Thyroid gland (tissue), 4 donors: Measurements from ENCODE around the gene RAPGEF4. TPM values are rescaled to one million over a fixed set of nuclear protein-coding genes. Genes with fewer than 3 reads are reported as not detected.

Experiments used
- DNase-seq, 2 donors: peaks; one replicate each; pipeline ENCODE4 v3.0.0-alpha.2; 2019
- H3K27ac ChIP-seq, 3 donors: fragments of 200-600 bp; sonication (generic); 1 replicate in 2 of 3; 2 replicates in 1 of 3; pipeline ENCODE4 v1.5.1; 2016 to 2019; ENCODE audit warnings: mild to moderate bottlenecking in 1 of 3, moderate library complexity in 1 of 3
- H3K27me3 ChIP-seq: fragments of 200-600 bp; sonication (generic); one replicate; pipeline ENCODE4 v1.5.1; 2019
- H3K36me3 ChIP-seq, 2 donors: fragments of 200-600 bp; sonication (generic); one replicate each; pipeline ENCODE4 v1.5.1; 2016 to 2019
- H3K4me1 ChIP-seq, 2 donors: fragments of 200-600 bp; sonication (generic); one replicate each; pipeline ENCODE4 v1.5.1; 2017 to 2019
- H3K4me3 ChIP-seq, 3 donors: fragments of 200-600 bp; sonication (generic); replicated peaks in 1 of 3; 1 replicate in 2 of 3; 2 replicates in 1 of 3; pipeline ENCODE4 v1.5.1; 2016; ENCODE audit warnings: mild to moderate bottlenecking in 1 of 3
- H3K9me3 ChIP-seq: fragments of 200-600 bp; sonication (generic); one replicate; pipeline ENCODE4 v1.5.1; 2017
- POLR2A ChIP-seq, 2 donors: fragments of 450-650 bp; IDR thresholded peaks; one replicate each; pipeline ENCODE4 v1.6.1; 2017; ENCODE audit warnings: antibody characterized with exemption in 2 of 2, mild to moderate bottlenecking in 2 of 2, moderate library complexity in 1 of 2
- WGBS, 2 donors: methylation state at CpG; one replicate each; pipeline ENCODE4 v1.1.5; 2017; 5-methylcytosine and 5-hydroxymethylcytosine counted together
- intact Hi-C: fragments of 100-400 bp; cut with DNase I; formaldehyde crosslinking; loops from one replicate; pipeline ENCODE4 v1.15.1; 2023
- total RNA-seq, 4 donors: library from RNA; depleted of rRNA; stranded (reverse); fragments of >200 nt; gene quantifications; one replicate each; pipeline ENCODE4 v1.2.3, GENCODE V29; 2016
- TF ChIP-seq, protein P1 (sequence below), 6 experiments: fragments of 200-600 bp in 3 of 6; fragments of 450-650 bp in 3 of 6; sonication (generic) in 3 of 6; IDR thresholded peaks; one replicate each; pipeline ENCODE4 v1.5.1; 2016 to 2019; ENCODE audit warnings: antibody characterized with exemption in 6 of 6, mild to moderate bottlenecking in 2 of 6, inconsistent platforms in 1 of 6, moderate library complexity in 1 of 6

The RAPGEF4 gene
- total RNA-seq, 4 donors from 2014 or later: 7.9 to 19.6 (median 12.1) TPM

DNA sequence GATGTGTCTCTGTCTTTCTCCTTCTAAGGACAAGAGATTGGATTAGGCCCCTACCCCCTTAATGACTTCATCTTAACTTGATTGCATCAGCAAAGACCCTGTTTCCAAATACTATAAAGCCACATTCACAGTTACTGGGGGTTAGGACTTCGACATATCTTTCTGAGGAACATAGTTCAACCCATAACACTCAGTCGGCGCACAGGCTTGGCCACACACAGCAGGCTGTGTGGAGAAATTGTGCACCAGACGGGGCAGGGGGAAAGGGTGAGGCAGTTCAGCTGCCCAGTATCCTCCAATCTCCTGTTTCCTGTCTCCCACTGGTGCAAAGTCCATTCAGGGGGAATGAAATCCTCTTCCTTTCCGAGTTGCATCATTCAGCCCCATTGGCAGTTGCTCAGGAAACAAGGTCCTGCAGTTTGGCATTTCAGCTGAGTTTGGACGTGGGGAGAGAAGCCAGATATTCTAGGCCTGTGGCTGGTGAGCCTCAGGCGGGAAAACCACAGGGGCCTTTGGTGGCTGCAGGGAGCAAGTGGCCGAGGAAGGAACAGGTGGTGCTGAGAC, 9.4 kb upstream of the RAPGEF4 start:
- intact Hi-C loops: no loop called here
- H3K4me1 ChIP-seq: no peaks in the 10 kb centered on the region
- H3K4me3 ChIP-seq: no peak overlapping the region
- H3K27me3 ChIP-seq: no peaks in the 10 kb centered on the region
- no peaks in the 10 kb centered on the region for H3K36me3 ChIP-seq
- H3K9me3 ChIP-seq: no peaks in the 10 kb centered on the region
- no peak overlapping the region for H3K27ac ChIP-seq
- DNase-seq: peak; percentile 2 to 3
- no peak for TF ChIP-seq POLR2A (IDR thresholded peaks at IDR 0.05)
- TF ChIP-seq, protein P1, sequence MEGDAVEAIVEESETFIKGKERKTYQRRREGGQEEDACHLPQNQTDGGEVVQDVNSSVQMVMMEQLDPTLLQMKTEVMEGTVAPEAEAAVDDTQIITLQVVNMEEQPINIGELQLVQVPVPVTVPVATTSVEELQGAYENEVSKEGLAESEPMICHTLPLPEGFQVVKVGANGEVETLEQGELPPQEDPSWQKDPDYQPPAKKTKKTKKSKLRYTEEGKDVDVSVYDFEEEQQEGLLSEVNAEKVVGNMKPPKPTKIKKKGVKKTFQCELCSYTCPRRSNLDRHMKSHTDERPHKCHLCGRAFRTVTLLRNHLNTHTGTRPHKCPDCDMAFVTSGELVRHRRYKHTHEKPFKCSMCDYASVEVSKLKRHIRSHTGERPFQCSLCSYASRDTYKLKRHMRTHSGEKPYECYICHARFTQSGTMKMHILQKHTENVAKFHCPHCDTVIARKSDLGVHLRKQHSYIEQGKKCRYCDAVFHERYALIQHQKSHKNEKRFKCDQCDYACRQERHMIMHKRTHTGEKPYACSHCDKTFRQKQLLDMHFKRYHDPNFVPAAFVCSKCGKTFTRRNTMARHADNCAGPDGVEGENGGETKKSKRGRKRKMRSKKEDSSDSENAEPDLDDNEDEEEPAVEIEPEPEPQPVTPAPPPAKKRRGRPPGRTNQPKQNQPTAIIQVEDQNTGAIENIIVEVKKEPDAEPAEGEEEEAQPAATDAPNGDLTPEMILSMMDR (IDR thresholded peaks at IDR 0.05): no peak
- 77 to 88% methylated on average over 8 of the region's 8 CpGs for WGBS, 2 donors

DNA sequence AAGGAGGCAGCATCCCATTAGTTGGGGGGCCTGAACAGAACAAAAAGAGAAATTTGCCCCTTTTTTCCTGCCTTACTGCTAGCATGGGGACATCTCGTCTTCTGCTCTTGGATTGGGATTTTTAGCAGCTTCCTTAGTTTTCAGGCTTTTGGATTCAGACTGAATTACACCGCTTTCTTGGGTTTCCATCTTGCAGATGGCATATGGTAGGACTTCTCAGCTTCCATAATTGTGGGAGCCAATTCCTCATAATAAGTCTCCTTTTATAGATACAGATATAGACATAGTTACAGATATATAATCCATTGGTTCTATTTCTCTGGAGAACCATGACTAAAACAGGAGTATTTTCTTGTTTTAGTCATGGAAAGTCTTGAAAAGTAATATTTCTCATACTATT, 5.2 kb upstream of the RAPGEF4 start:
- Histone ChIP-seq H3K4me3 (no peak overlapping the region), H3K4me1 (no peaks in the 10 kb centered on the region), H3K27ac (no peak overlapping the region), H3K27me3 (no peaks in the 10 kb centered on the region), H3K9me3 (no peaks in the 10 kb centered on the region), H3K36me3 (no peaks in the 10 kb centered on the region)
- intact Hi-C loops: no loop called here
- DNase-seq: no peak
- WGBS, 2 donors: 91 to 92% methylated on average over 2 of the region's 2 CpGs
- TF ChIP-seq, protein P1 (IDR thresholded peaks at IDR 0.05): no peak
- no peak for TF ChIP-seq POLR2A (IDR thresholded peaks at IDR 0.05)

DNA sequence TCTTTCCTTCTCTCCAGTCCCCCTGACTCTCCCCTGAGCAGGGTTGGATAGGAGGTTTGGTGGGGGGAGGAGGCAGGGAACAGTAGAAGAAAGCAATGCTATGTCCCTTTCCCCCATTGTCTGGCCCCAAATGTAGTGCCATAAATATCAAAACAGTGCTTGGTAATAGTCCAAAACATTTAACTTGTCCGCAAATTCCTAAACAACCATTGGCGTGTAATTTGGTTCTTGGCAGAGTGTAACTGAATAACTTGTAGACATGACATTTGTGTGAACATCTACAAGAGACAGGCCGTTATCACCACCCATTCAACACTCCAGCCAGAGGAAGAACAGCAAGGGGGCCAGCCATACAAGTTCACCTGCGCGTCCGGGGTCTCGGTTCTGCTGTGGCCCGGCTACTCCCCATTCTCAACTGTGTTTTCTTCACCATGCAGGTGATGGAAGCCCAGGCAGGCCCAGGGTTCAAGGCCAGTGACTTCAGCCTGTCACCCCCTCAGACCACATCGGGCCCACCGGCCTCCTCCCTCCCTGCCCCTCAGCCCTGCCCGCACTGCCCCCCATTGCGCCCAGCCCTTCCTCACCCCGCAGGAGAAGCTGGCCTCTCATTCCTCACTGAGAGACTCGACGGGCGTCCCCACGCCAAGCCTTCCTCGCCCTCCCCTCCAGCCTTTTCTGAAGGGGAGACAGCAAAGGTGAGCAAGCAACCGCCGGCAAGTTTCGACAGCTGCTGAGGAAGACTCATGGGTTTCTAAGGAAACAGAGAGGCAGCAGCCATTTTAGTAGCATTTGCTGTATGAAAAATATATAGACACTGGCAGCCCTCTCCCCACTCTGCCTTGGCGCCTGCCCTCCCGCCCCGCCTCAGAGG, 699 bp upstream of the RAPGEF4 start:
- intact Hi-C loops: no loop called here
- TF ChIP-seq, protein P1 (IDR thresholded peaks at IDR 0.05): no peak
- no peak for TF ChIP-seq POLR2A (IDR thresholded peaks at IDR 0.05)
- Histone ChIP-seq H3K36me3 (no peaks in the 10 kb centered on the region), H3K27me3 (no peaks in the 10 kb centered on the region), H3K4me3 (peak overlapping the region in 2 of 3 donors; percentile 36 to 52), H3K27ac (no peak overlapping the region), H3K4me1 (peaks cover 0 to 6% of the 10 kb centered on the region in 2 donors), H3K9me3 (no peaks in the 10 kb centered on the region)
- WGBS, 2 donors: 38 to 46% methylated on average over 18 to 24 of the region's 24 CpGs
- peak in 1 of 2 donors; percentile 3 for DNase-seq

DNA sequence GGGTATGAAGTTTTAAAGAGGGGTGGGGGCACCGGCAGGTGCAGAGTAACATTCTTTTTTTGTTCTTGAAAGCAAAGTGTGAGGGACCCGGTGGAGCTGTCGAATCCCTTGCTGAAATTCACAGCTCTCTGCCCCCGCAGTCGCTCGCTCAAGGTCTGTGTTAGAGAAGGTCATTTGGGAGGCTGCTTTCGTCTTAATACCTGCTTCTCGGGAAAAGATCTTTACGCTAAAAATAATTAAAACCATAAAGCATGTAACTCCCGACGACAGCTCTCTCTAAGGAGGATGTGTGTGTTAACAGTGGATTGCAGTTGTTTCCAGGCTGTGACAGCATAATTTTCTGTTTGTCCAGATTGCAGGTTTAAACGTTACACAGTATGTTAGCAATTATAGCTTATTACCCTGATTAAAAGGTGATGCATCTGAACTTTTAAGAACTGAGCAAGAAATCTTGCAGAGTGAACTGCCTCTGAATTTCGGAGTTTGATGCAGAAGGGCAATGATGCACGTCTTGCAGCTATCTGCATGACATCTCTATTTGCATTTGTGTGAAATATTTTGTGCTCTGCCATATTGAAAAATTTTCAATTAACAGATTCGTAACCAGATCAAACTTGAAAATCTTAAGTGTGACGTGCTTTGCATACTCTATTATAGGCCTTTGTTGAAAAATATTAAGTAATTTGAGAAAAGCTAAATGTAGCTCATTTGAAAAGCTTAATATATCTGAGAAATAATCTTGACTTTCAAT, 954 bp downstream of the RAPGEF4 start:
- peak overlapping the region in 2 of 3 donors; percentile 36 to 52 for H3K4me3 ChIP-seq
- intact Hi-C loops: no loop called here

More for the DNA sequence above, 954 bp downstream of the RAPGEF4 start:
- H3K4me1 ChIP-seq: peaks cover 0 to 6% of the 10 kb centered on the region in 2 donors
- no peaks in the 10 kb centered on the region for H3K27me3 ChIP-seq
- DNase-seq: peak; percentile 3 to 4
- no peaks in the 10 kb centered on the region for H3K9me3 ChIP-seq
- TF ChIP-seq, protein P1 (IDR thresholded peaks at IDR 0.05): no peak
- TF ChIP-seq POLR2A (IDR thresholded peaks at IDR 0.05): no peak
- no peaks in the 10 kb centered on the region for H3K36me3 ChIP-seq
- WGBS, 2 donors: 31 to 43% methylated on average over 16 of the region's 16 CpGs
- no peak overlapping the region for H3K27ac ChIP-seq
